Hindlimb muscle (tissue), 1 donor: ENCODE measurements around the gene CSTB. TPM values are rescaled to one million over a fixed set of nuclear protein-coding genes. Genes with fewer than 3 reads are reported as not detected.
A peak's percentile ranks its signal among the peaks of the same experiment; 100 is the strongest.
"Not testable (repeated sequence)": the region's sequence is repeated elsewhere in the genome, so short reads cannot be mapped to it uniquely, and the experiment has no call there.

Experiments used
- DNase-seq: peaks from one replicate; pipeline ENCODE4 v3.0.0-alpha.2; 2013
- polyA plus RNA-seq: library from polyadenylated mRNA; unstranded; fragments of 120-200 nt; gene quantifications from one replicate; pipeline ENCODE4 v1.2.1, GENCODE V29; 2013; ENCODE audit not compliant: insufficient read length

Gene CSTB
- 21.7 TPM for polyA plus RNA-seq

GRCh38 chr21:43775795-43776430 lies at the start of gene CSTB:
Gene CSTB (minus strand): TSS chr21:43776308. CDS start chr21:43776269, 39 bp downstream.
- DNase-seq: peak; percentile 80

- no peak for DNase-seq
These were observed 49.3 kb upstream of the CSTB start for GRCh38 chr21:43825242-43825935.

GRCh38 chr21:43824333-43825241 lies 48.5 kb upstream of the CSTB start:
- DNase-seq: no peak

DNA sequence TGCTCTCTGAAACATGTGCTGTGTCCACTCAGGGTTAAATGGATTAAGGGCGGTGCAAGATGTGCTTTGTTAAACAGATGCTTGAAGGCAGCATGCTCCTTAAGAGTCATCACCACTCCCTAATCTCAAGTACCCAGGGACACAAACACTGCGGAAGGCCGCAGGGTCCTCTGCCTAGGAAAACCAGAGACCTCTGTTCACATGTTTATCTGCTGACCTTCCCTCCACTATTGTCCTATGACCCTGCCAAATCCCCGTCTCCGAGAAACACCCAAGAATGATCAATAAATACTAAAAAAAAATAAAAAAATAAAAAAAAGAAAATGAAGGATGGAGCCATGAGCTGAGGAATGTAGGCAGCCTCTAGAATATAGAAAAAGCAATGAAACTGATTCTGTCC lies 46.6 kb upstream of the CSTB start:
- not testable (repeated sequence) for DNase-seq

GRCh38 chr21:43822166-43822565 lies 46.1 kb upstream of the CSTB start:
- DNase-seq: not testable (repeated sequence)

DNA sequence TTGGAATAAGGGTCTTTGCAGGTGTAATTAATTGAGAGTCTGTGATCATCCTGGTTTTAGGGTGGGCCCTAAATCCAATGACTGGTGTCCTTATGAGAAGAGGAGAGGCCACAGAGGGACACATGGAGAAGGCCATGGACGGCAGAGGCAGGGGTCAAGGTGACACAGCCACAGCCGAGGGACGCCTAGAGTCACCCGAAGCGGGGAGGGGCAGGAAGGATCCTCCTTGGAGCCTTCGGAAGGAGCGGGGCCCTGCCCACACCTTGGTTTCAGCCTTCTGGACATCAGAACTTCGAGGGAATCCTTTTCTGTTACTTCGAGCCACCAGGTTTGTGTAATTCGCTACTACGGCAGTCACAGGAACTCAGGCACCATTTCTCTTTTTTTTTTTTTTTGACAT lies 44.4 kb upstream of the CSTB start:
- DNase-seq: no peak

- DNase-seq: no peak
These were observed 43.6 kb upstream of the CSTB start for GRCh38 chr21:43819511-43820405.

GRCh38 chr21:43818685-43819084 lies 42.6 kb upstream of the CSTB start:
- DNase-seq: no peak

DNA sequence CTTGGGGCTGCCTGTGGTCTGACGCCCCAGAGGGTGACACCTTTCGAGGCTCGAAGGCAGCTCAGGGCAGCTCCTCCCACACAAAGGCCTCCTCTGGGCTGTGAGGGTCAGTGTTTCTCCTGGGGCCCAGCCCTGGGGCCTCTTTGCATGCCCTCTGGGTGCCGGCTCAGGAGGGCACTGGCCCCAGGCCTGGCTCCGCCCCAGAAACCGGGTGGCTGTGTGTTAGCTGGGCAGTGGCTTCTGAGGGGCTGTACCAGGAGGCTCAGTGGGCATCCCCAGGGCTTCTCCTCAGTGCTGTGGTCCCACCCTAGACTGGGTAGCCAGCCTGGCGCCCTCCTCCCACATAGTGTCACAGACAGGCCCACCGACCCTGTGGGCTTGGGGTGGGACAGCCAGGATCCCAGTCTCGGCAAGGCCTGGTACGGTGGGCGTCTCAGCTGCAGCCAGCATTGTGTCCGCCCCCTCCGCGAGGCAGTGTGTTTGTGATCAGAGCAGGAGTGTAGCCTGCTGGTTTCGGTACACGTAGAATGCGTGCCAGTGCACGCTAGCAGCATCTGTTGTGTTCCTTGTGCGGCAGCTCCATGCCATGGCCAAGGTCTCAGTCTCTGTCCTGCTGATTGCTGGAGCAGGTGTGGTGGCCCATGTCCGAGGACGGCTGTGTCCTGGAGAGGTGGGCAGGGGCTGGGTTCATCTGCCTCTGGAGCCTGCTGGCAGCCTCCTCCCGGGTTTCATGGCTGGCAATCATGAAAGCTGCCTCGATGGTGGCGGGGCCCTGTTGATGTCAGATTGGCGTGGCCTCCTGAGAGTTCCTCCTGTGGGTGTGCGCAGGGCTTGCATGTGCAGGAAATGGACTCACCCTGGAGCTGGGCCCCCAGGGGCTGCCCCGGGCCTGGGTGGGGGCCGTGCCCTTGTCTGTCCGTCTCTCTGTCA lies 41.3 kb upstream of the CSTB start:
- DNase-seq: no peak

DNA sequence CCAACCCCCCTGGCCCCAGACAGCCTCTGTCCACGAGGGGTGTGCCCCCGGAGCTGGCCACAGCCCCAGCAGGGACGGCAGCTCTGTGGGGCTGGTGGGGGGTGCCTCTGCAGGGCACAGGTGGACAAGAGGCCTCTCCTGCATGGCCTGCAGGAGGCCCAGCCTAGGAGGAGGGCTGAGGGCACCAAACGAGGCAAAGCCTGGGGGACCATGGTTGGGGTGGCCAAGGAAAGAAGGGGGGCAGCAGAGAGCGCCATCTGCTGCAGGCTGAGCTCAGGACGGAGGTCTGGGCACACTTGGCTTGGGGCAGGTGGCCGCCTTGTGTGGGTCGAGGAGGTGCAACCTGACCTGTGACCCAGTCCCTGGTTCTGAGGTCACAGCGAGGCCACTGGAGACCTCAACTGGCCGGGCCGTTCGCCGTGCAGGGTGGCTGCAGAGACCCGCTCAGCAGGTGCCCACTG lies 40.5 kb upstream of the CSTB start:
- DNase-seq: no peak

- DNase-seq: no peak
These were observed 39.9 kb upstream of the CSTB start for GRCh38 chr21:43815991-43816390.

DNA sequence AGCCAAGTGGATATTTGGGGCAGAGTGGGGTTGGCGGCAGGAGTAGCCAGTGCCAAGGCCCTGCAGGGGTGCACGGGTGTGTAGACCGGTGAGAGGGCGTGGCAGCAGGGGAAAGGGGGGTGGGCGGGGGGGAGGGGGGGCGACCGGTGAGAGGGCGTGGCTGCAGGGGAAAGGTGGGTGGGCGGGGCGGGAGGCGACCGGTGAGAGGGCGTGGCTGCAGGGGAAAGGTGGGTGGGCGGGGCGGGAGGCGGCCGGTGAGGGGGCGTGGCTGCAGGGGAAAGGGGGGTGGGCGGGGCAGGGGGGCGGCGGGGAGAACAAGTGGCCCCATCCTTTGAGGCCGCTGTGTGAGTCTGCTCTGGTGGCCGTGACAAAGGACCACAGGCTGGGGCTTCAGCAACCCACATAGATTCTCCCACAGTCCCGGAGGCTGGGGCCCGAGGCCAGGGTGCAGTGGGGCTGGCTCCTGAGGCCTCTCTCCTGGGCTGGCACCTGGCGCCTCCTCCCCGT lies 39.1 kb upstream of the CSTB start:
- DNase-seq: no peak

DNA sequence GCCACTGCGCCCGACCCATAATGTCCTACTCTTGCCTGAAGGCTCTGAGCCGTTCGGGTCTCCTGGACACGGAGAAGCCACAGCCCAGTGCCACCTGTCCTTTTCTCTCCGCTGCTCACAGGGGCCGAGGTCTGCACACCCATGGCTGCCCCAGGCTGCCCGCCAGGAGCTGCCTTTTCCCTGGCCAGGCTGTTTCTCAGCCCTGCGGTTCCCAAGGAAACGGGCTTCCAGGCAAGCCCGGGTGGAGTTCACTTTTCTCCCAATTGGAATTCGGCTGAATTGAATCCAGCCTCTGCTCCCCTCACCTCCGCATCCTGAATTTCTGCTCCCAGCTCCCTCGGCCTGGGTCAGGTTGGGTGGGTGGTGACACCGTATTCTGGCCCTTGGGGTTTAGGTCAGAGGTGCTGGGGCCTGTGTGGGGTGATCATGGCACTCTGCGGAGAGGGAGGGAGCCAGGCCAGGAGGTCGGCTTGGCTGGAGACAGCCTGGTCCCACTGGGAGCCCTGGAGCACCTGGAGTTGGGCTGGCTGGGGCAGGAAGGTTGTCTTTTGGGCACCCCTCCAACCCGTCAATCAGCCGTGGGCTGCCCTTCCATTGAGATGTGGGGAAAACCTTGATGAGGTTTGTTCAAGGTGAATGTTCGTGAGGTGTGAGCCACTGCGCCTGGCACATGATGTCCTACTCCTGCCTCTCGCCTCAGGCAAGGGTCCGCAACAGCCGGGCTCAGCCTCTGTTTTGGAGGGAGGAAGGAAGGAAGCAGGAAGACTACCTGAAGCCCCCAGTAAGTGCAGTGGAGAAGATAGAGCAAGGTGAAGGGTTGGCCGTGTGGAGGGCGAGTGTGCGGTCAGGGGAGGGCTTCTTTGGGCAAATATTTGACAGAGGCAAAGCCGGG lies 38.4 kb upstream of the CSTB start:
- no peak for DNase-seq

DNA sequence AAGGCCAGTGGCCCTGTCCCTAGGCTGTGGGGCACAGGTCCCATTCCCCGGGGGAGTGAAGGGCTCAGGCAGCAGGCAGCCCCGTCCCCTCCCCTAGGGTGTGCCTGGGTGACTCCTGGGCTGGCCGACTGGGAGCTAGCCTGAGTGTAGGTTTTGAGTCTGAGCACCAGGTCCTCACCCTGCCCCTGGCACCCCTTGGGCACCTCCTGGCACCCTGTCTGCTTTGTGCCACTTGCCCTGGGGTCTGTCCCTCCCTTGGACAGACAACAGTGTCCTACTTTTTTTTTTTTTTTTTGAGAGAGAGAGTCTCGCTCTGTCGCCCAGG lies 37.5 kb upstream of the CSTB start:
- no peak for DNase-seq

DNA sequence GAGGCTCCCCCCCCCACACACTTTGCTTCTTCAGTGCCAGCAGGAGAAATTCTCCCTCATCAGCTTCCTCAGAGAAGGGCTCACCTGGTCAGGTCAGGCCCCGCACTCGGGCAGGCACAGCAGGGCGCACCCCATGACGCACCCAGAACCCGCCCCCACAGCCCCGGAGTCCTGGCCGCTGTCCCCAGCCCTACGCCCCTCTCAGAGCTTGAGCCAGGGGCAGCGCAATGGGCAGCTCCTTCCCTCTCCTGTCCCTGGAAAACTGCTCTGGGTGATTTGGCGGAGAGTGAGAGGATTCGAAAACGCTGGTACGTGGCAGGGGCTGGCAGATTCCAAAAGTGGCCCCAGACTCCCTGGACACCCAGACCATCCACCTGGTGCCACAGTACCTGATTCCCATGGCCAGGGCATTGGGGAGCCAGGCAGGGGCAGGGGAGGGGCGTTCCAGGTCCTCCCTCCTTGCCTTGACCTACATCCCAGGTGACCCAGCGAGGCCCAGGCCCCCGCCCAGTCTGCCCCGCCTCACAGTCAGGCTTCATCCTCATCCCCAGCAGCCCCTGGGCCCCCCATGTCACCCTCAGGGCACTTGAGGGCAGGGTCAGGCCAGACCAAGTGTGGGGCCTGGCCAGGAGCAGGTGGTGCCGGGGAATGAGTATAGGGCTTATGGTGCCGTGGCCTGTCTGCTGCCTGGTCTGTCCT lies 37.0 kb upstream of the CSTB start:
- DNase-seq: no peak

- no peak for DNase-seq
These were observed 36.2 kb upstream of the CSTB start for GRCh38 chr21:43812139-43812821.

DNA sequence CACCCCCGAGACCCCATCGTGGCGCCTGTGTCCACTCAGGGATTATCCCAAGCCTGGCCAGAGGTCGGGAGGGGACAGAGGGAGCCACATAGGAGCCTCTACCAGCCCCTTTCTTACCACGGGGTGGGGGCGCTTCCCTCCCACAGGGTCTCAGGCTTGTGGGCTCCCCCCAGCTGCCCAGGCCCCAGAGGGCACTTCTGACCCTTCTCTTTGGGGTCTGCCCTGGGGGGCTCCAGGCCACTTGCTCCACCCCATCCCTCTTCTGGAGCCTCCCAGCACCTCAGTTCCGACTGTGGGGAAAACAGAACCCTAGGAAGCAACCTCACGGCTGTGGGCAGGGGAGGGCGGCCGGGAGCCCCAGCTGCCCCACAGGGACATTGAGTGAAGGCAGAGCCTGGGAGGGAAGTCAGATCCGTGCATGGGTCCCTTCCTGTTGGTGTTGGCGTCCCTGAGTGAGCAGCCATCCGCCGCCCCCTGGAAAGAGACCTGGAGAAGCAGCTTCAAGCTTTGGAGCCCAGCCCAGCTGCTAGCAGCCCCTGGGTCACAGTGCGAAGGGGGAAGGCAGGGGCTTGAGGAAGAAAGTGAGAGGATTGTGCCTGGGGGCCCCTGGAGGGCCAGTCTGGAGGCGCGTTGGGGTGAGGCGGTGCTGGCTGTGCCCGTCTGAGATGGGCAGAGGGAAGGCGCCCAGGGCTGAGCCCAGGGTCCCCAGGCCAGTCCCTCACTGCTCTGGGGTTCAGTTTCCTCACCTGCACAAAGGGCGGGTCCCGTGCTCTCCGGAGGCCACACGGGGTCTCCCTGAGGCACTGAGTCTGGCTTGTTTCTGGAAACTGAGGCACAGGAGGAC lies 35.4 kb upstream of the CSTB start:
- DNase-seq: no peak
